Kidney (tissue), 14 donors: ENCODE results near the gene TREM2. TPM values are rescaled to one million over a fixed set of nuclear protein-coding genes. Genes with fewer than 3 reads are reported as not detected.

Experiments
- DNase-seq, 5 donors: peaks; one replicate each; pipeline ENCODE4 v3.0.0-alpha.2; 2013 to 2020
- FAIRE-seq: peaks from 2 replicates; lab custom pipeline; 2012; peaks lifted over from hg19 to GRCh38; lab: Jason Lieb, UNC
- H3K27ac ChIP-seq, 2 donors: one replicate each; pipeline ENCODE4 v1.7.0; 2013; ENCODE audit warnings: low read depth in 2 of 2, low read length in 2 of 2, inconsistent platforms in 1 of 2
- H3K27me3 ChIP-seq: one replicate; pipeline ENCODE4 v1.7.1; 2013; ENCODE audit warnings: low read length, inconsistent platforms; ENCODE audit not compliant: control insufficient read depth, insufficient read depth
- H3K36me3 ChIP-seq, 3 donors: one replicate each; pipeline versions ENCODE4 v1.7.0 to v1.7.1; 2013; ENCODE audit warnings: low read length in 3 of 3, control low read depth in 1 of 3, inconsistent platforms in 1 of 3; ENCODE audit not compliant: insufficient read depth in 3 of 3, control insufficient read depth in 2 of 3
- H3K4me1 ChIP-seq, 3 donors: one replicate each; pipeline versions ENCODE4 v1.7.0 to v1.7.1; 2013; ENCODE audit warnings: low read length in 3 of 3, inconsistent platforms in 1 of 3, low read depth in 1 of 3; ENCODE audit not compliant: control insufficient read depth in 2 of 3, insufficient read depth in 2 of 3
- H3K4me3 ChIP-seq, 3 donors: one replicate each; pipeline versions ENCODE4 v1.7.0 to v1.8.1; 2013; ENCODE audit warnings: low read length in 3 of 3, control low read depth in 1 of 3, inconsistent platforms in 1 of 3
- H3K9ac ChIP-seq, 3 donors: one replicate each; pipeline versions ENCODE4 v1.7.0 to v1.7.1; 2013; ENCODE audit warnings: low read length in 3 of 3, control low read depth in 1 of 3, inconsistent platforms in 1 of 3
- H3K9me3 ChIP-seq, 3 donors: one replicate each; pipeline versions ENCODE4 v1.7.0 to v1.7.1; 2013; ENCODE audit warnings: low read length in 3 of 3, control low read depth in 1 of 3, inconsistent platforms in 1 of 3; ENCODE audit not compliant: control insufficient read depth in 2 of 3, insufficient read depth in 1 of 3
- CTCF ChIP-seq: IDR thresholded peaks from 3 replicates; pipeline ENCODE4 v1.5.1; 2012; ENCODE audit warnings: mild to moderate bottlenecking, moderate library complexity, borderline replicate concordance; ENCODE audit not compliant: insufficient read depth; ENCODE audit errors: extremely low read depth
- intact Hi-C: fragments of 100-400 bp; cut with DNase I; formaldehyde crosslinking; loops from one replicate; pipeline ENCODE4 v1.11.1; 2022
- polyA plus RNA-seq: library from polyadenylated mRNA; stranded (reverse); fragments of 350-450 nt; fragmentation: Illumina TruSeq; extraction: RNeasy Lipid Tissue Mini Kit (QIAGEN cat#74804); gene quantifications from one replicate; pipeline ENCODE4 v1.2.3, GENCODE V29; 2014; ENCODE audit warnings: low read depth, low replicate concordance; ENCODE audit not compliant: insufficient read depth
- total RNA-seq: library from RNA; stranded (reverse); fragmentation: NEBNext Ultra II Directional; extraction: Animal tissue kit (Norgen Biotek cat#: 25700); gene quantifications from one replicate; pipeline ENCODE4 v1.2.1, GENCODE V29; 2021
- donor health status: control.
- donor health status: control.
- donor health status: control.
- donor health status: control.
- donor health status: control.
- donor health status: DM: yes; HTN: yes; CAD: no.
- donor health status: Normal renal cell carcinoma (clear cell type).

TREM2 gene
- total and polyA plus RNA-seq, 2 donors from 2014 or later: 3.5 to 7.8 TPM

GRCh38 chr6:41176189-41176588, 13.3 kb upstream of the TREM2 start:
- Histone ChIP-seq H3K27ac (no peak overlapping the region), H3K4me1 (no peaks in the 10 kb centered on the region)
- intact Hi-C loops: no loop called here

GRCh38 chr6:41175084-41175483, 12.2 kb upstream of the TREM2 start:
- Histone ChIP-seq H3K27me3 (no peaks in the 10 kb centered on the region), H3K9ac (no peak overlapping the region), H3K27ac (no peak overlapping the region), H3K9me3 (no peaks in the 10 kb centered on the region), H3K4me3 (no peak overlapping the region), H3K36me3 (no peaks in the 10 kb centered on the region), H3K4me1 (no peaks in the 10 kb centered on the region)
- no peak for FAIRE-seq
- no peak for DNase-seq
- no peak for TF ChIP-seq CTCF
- intact Hi-C loops: no loop called here

More at GRCh38 chr6:41176189-41176588, 13.3 kb upstream of the TREM2 start:
- DNase-seq (no peak), FAIRE-seq (no peak)
- Histone ChIP-seq H3K9me3 (no peaks in the 10 kb centered on the region), H3K9ac (no peak overlapping the region), H3K4me3 (no peak overlapping the region), H3K27me3 (no peaks in the 10 kb centered on the region), H3K36me3 (no peaks in the 10 kb centered on the region)
- no peak for TF ChIP-seq CTCF

GRCh38 chr6:41174610-41175009, 11.7 kb upstream of the TREM2 start:
- Histone ChIP-seq H3K36me3 (no peaks in the 10 kb centered on the region), H3K27me3 (no peaks in the 10 kb centered on the region), H3K9ac (no peak overlapping the region), H3K27ac (no peak overlapping the region), H3K9me3 (no peaks in the 10 kb centered on the region), H3K4me3 (no peak overlapping the region), H3K4me1 (no peaks in the 10 kb centered on the region)
- FAIRE-seq: no peak
- DNase-seq: no peak
- TF ChIP-seq CTCF: no peak
- intact Hi-C loops: no loop called here

GRCh38 chr6:41171908-41172307, 9.0 kb upstream of the TREM2 start:
- H3K9ac ChIP-seq: no peak overlapping the region
- no peaks in the 10 kb centered on the region for H3K4me1 ChIP-seq
- no peaks in the 10 kb centered on the region for H3K36me3 ChIP-seq
- FAIRE-seq (no peak), DNase-seq (no peak)
- no peak for TF ChIP-seq CTCF
- no peaks in the 10 kb centered on the region for H3K27me3 ChIP-seq
- H3K9me3 ChIP-seq: no peaks in the 10 kb centered on the region
- no peak overlapping the region for H3K4me3 ChIP-seq
- intact Hi-C loops: no loop called here
- no peak overlapping the region for H3K27ac ChIP-seq
